GM12801 (cell line): ENCODE measurements around the gene AAK1.

ENCODE experiments used
- TF ChIP-seq, protein P1 (sequence below): IDR thresholded peaks from one replicate; pipeline ENCODE4 v1.5.1; 2011; ENCODE audit warnings: control low read depth; ENCODE audit not compliant: insufficient read length; ENCODE audit errors: extremely low read depth

AAK1 gene

DNA sequence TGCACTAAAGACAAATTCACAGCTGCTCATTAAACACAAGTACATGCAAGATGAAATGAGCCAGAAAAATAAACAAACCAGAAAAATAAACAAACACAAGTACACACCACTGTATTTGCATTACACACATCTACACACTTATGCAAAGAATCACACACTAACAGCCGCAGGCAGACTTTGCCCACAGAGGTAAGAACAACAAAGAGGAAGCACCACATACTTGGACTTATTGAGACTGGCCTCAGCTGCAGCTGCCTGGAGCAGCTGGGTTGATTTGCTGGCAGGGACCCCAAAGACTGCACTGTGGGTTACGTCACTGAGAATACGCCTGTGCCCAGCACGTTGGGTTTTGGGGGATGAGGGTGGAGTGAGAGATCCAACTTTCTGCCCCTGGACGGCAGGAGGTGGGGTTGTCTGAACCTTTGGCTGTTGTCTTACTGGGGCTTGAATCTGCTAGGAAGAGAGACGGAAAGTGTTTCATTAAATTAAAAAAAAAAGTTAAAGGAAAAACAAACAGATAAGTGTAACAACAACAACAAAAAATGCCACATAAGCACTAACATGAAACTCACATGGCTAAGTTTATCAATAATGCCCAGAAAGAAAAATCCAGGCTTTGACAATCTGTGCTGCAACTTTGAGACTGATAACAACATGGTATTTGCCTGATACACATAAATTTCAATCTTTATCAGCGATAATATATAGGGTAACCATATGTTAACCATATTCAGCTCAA lies 134.4 kb downstream of the AAK1 start:
- TF ChIP-seq, protein P1, sequence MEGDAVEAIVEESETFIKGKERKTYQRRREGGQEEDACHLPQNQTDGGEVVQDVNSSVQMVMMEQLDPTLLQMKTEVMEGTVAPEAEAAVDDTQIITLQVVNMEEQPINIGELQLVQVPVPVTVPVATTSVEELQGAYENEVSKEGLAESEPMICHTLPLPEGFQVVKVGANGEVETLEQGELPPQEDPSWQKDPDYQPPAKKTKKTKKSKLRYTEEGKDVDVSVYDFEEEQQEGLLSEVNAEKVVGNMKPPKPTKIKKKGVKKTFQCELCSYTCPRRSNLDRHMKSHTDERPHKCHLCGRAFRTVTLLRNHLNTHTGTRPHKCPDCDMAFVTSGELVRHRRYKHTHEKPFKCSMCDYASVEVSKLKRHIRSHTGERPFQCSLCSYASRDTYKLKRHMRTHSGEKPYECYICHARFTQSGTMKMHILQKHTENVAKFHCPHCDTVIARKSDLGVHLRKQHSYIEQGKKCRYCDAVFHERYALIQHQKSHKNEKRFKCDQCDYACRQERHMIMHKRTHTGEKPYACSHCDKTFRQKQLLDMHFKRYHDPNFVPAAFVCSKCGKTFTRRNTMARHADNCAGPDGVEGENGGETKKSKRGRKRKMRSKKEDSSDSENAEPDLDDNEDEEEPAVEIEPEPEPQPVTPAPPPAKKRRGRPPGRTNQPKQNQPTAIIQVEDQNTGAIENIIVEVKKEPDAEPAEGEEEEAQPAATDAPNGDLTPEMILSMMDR = no peak

GRCh38 chr2:69505710-69506109 lies 137.8 kb downstream of the AAK1 start:
- TF ChIP-seq, protein P1 = no peak

DNA sequence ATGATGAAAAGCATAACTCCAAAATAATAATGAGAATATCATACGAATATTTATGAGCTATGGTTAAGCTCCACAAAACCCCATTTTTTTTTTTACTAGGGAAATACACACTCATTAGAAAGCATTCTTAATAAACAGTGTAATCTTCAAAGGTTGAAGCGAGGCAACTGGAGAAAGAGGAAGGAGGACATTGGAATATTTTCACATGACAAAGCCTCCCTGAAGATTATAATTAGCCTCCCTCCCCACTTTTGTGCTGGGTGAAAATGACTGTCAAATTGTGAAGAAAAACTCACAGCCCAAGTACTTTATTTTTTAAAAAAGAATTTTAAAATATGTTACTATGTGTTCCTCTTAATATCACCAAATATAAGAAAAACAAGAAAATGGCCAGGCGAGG lies 142.2 kb downstream of the AAK1 start:
- TF ChIP-seq, protein P1 = no peak

GRCh38 chr2:69499966-69500365 lies 143.6 kb downstream of the AAK1 start:
- TF ChIP-seq, protein P1 = no peak

- TF ChIP-seq, protein P1 = no peak
Observed at GRCh38 chr2:69499242-69499641, 144.3 kb downstream of the AAK1 start.

GRCh38 chr2:69495861-69496260 lies 147.7 kb downstream of the AAK1 start:
- TF ChIP-seq, protein P1 = no peak

GRCh38 chr2:69495008-69495407 lies 148.5 kb downstream of the AAK1 start:
- TF ChIP-seq, protein P1 = no peak
